Measurements from ENCODE around the gene OLA1.
"Not testable (repeated sequence)": the region's sequence is repeated elsewhere in the genome, so short reads cannot be mapped to it uniquely, and the experiment has no call there.

OLA1 gene

GRCh38 chr2:174282441-174282840 is 34.1 kb upstream of the OLA1 start:
- Histone ChIP-seq H3K27me3 (ENCODE audit: low read length) (no peaks in the 10 kb centered on the region), H3K27ac (ENCODE audit: low read depth, low read length) (no peak overlapping the region), H3K9me3 (ENCODE audit: insufficient read depth, low read length) (no peaks in the 10 kb centered on the region), H3K4me3 (ENCODE audit: insufficient read depth, low read length, poor library complexity, severe bottlenecking) (no peak overlapping the region), H3K9ac (ENCODE audit: low read length) (no peak overlapping the region), H4K20me1 (ENCODE audit: low read depth, low read length) (no peaks in the 10 kb centered on the region), H3K4me2 (ENCODE audit: low read depth, low read length, poor library complexity, severe bottlenecking) (no peak overlapping the region), H3F3A (ENCODE audit: insufficient read depth) (no peaks in the 10 kb centered on the region), H2AFZ (ENCODE audit: low read depth, low read length, severe bottlenecking) (no peak overlapping the region), H3K9me2 (replicated peaks; ENCODE audit: insufficient read depth, low read length) (no peaks in the 10 kb centered on the region), H3K36me3 (ENCODE audit: low read length) (no peaks in the 10 kb centered on the region), H3K79me2 (ENCODE audit: insufficient read depth, low read length) (no peaks in the 10 kb centered on the region)
- TF ChIP-seq CTCF (IDR thresholded peaks at IDR 0.05; ENCODE audit: insufficient read depth, low read length, poor library complexity, severe bottlenecking) (no peak), EZH2phosphoT487 (conservative IDR thresholded peaks at IDR 0.05; ENCODE audit: low read length) (no peak)

- no peak overlapping the region for H3K4me2 ChIP-seq (ENCODE audit: low read depth, low read length, poor library complexity, severe bottlenecking)
- no peak overlapping the region for H2AFZ ChIP-seq (ENCODE audit: low read depth, low read length, severe bottlenecking)
- no peaks in the 10 kb centered on the region for H3K9me3 ChIP-seq (ENCODE audit: insufficient read depth, low read length)
- no peak overlapping the region for H3K4me3 ChIP-seq (ENCODE audit: insufficient read depth, low read length, poor library complexity, severe bottlenecking)
- no peaks in the 10 kb centered on the region for H3F3A ChIP-seq (ENCODE audit: insufficient read depth)
- no peaks in the 10 kb centered on the region for H4K20me1 ChIP-seq (ENCODE audit: low read depth, low read length)
- H3K9me2 ChIP-seq (replicated peaks; ENCODE audit: insufficient read depth, low read length), result no peaks in the 10 kb centered on the region
- no peaks in the 10 kb centered on the region for H3K27me3 ChIP-seq (ENCODE audit: low read length)
- H3K27ac ChIP-seq (ENCODE audit: low read depth, low read length), result no peak overlapping the region
- no peaks in the 10 kb centered on the region for H3K36me3 ChIP-seq (ENCODE audit: low read length)
- H3K79me2 ChIP-seq (ENCODE audit: insufficient read depth, low read length), result no peaks in the 10 kb centered on the region
- TF ChIP-seq CTCF (IDR thresholded peaks at IDR 0.05; ENCODE audit: insufficient read depth, low read length, poor library complexity, severe bottlenecking) (no peak), EZH2phosphoT487 (conservative IDR thresholded peaks at IDR 0.05; ENCODE audit: low read length) (no peak)
- no peak overlapping the region for H3K9ac ChIP-seq (ENCODE audit: low read length)
Measured at GRCh38 chr2:174281736-174282135, 33.4 kb upstream of the OLA1 start.

GRCh38 chr2:174280596-174280995 is 32.3 kb upstream of the OLA1 start:
- Histone ChIP-seq H3K27ac (ENCODE audit: low read depth, low read length) (no peak overlapping the region), H4K20me1 (ENCODE audit: low read depth, low read length) (no peaks in the 10 kb centered on the region)
- TF ChIP-seq EZH2phosphoT487 (conservative IDR thresholded peaks at IDR 0.05; ENCODE audit: low read length), result no peak
- no peak for TF ChIP-seq CTCF (IDR thresholded peaks at IDR 0.05; ENCODE audit: insufficient read depth, low read length, poor library complexity, severe bottlenecking)

GRCh38 chr2:174270263-174270662 is 21.9 kb upstream of the OLA1 start:
- not testable (repeated sequence) for H3K4me2 ChIP-seq (ENCODE audit: low read depth, low read length, poor library complexity, severe bottlenecking); H3K36me3 ChIP-seq (ENCODE audit: low read length); H4K20me1 ChIP-seq (ENCODE audit: low read depth, low read length); H2AFZ ChIP-seq (ENCODE audit: low read depth, low read length, severe bottlenecking); H3K9me3 ChIP-seq (ENCODE audit: insufficient read depth, low read length); H3K4me3 ChIP-seq (ENCODE audit: insufficient read depth, low read length, poor library complexity, severe bottlenecking); H3K9ac ChIP-seq (ENCODE audit: low read length); H3K79me2 ChIP-seq (ENCODE audit: insufficient read depth, low read length); H3K27ac ChIP-seq (ENCODE audit: low read depth, low read length); H3F3A ChIP-seq (ENCODE audit: insufficient read depth); H3K9me2 ChIP-seq (replicated peaks; ENCODE audit: insufficient read depth, low read length); H3K27me3 ChIP-seq (ENCODE audit: low read length)

More at GRCh38 chr2:174280596-174280995, 32.3 kb upstream of the OLA1 start:
- Histone ChIP-seq H2AFZ (ENCODE audit: low read depth, low read length, severe bottlenecking) (no peak overlapping the region), H3K9me2 (replicated peaks; ENCODE audit: insufficient read depth, low read length) (no peaks in the 10 kb centered on the region), H3F3A (ENCODE audit: insufficient read depth) (no peaks in the 10 kb centered on the region), H3K36me3 (ENCODE audit: low read length) (no peaks in the 10 kb centered on the region), H3K27me3 (ENCODE audit: low read length) (no peaks in the 10 kb centered on the region), H3K9ac (ENCODE audit: low read length) (no peak overlapping the region), H3K79me2 (ENCODE audit: insufficient read depth, low read length) (no peaks in the 10 kb centered on the region), H3K4me2 (ENCODE audit: low read depth, low read length, poor library complexity, severe bottlenecking) (no peak overlapping the region), H3K9me3 (ENCODE audit: insufficient read depth, low read length) (no peaks in the 10 kb centered on the region), H3K4me3 (ENCODE audit: insufficient read depth, low read length, poor library complexity, severe bottlenecking) (no peak overlapping the region)
